Panc1 (cell line): ENCODE results near the gene RAB14. TPM values are rescaled to one million over a fixed set of nuclear protein-coding genes. Genes with fewer than 3 reads are reported as not detected.

Experiments used
- ATAC-seq: fragments of 200-7000 bp; cut with Tn5 transposase; 2 replicates; pipeline ENCODE4 v1.9.1; 2020; ENCODE audit warnings: mild to moderate bottlenecking, moderate library complexity
- BruUV-seq: library from RNA; stranded (reverse); fragments of 400-500 nt; replicated peaks from 2 replicates; lab custom pipeline; 2021; lab: Mats Ljungman, UMichigan
- CTCF ChIA-PET: fragments of 300-600 bp; sonication (Branson Sonifier 250); formaldehyde crosslinking; loops from one replicate; lab custom pipeline; 2022; ENCODE audit warnings: antibody characterized with exemption; lab: Charles Lee
- POLR2A ChIA-PET: fragments of 300-600 bp; sonication (Branson Sonifier 250); formaldehyde crosslinking; loops from one replicate; lab custom pipeline; 2022; ENCODE audit warnings: antibody characterized with exemption; lab: Charles Lee
- DNase-seq: peaks from one replicate; pipeline ENCODE4 v3.0.0-alpha.2; 2010; ENCODE audit warnings: low read depth, low spot score
- H3K27ac ChIP-seq: 2 replicates; pipeline ENCODE4 v1.5.1; 2011; ENCODE audit warnings: mild to moderate bottlenecking, low read length, inconsistent platforms
- H3K27me3 ChIP-seq: fragments of 200-500 bp; sonication (Bioruptor generic); 2 replicates; pipeline ENCODE4 v1.6.0; 2014; ENCODE audit warnings: low read length, inconsistent platforms; ENCODE audit not compliant: control insufficient read depth, insufficient read depth
- H3K36me3 ChIP-seq: fragments of 200-500 bp; sonication (Bioruptor generic); 2 replicates; pipeline ENCODE4 v1.5.1; 2014; ENCODE audit warnings: inconsistent platforms, mild to moderate bottlenecking, low read length, moderate library complexity; ENCODE audit not compliant: control insufficient read depth, insufficient read depth
- H3K4me1 ChIP-seq: 2 replicates; pipeline ENCODE4 v1.5.1; 2011; ENCODE audit warnings: inconsistent platforms, mild to moderate bottlenecking, low read length, moderate library complexity; ENCODE audit not compliant: control insufficient read depth, insufficient read depth
- H3K4me3 ChIP-seq, 2 experiments: 2 replicates each; pipeline ENCODE4 v1.5.1; 2011 to 2012; ENCODE audit warnings: low read depth in 2 of 2, low read length in 2 of 2, mild to moderate bottlenecking in 2 of 2, inconsistent platforms in 1 of 2, moderate library complexity in 1 of 2
- H3K9me3 ChIP-seq: fragments of 200-500 bp; sonication (Bioruptor generic); 2 replicates; pipeline ENCODE4 v1.5.1; 2014; ENCODE audit warnings: low read depth, mild to moderate bottlenecking, inconsistent platforms, low read length, moderate library complexity; ENCODE audit not compliant: control insufficient read depth, insufficient read depth
- CTCF ChIP-seq: fragments of 450-650 bp; IDR thresholded peaks from 2 replicates; pipeline ENCODE4 v1.5.1; 2017; ENCODE audit warnings: mild to moderate bottlenecking
- POLR2AphosphoS5 ChIP-seq: IDR thresholded peaks from 2 replicates; pipeline ENCODE4 v1.6.1; 2012; ENCODE audit warnings: mild to moderate bottlenecking, low read depth, low read length, moderate library complexity
- REST ChIP-seq, 2 experiments: IDR thresholded peaks; 2 replicates each; pipeline ENCODE4 v1.6.1; 2011 to 2012; ENCODE audit warnings: low read depth in 2 of 2, control low read depth in 1 of 2, low read length in 1 of 2, mild to moderate bottlenecking in 1 of 2, moderate library complexity in 1 of 2; ENCODE audit not compliant: insufficient read depth in 1 of 2
- SIN3A ChIP-seq: IDR thresholded peaks from 2 replicates; pipeline ENCODE4 v1.6.1; 2012; ENCODE audit warnings: low read depth, mild to moderate bottlenecking, low read length, moderate library complexity, borderline replicate concordance; ENCODE audit not compliant: insufficient read depth
- TCF7L2 ChIP-seq: IDR thresholded peaks from 2 replicates; pipeline ENCODE4 v1.6.1; 2011; ENCODE audit warnings: mild to moderate bottlenecking, low read depth, low read length, inconsistent platforms
- in situ Hi-C: cut with HindIII; loops from 2 replicates; pipeline ENCODE4 v1.10.0; 2016; ENCODE audit warnings: low sequenced_read_pairs, low pct_unique_long_range_greater_than_20kb
- intact Hi-C: fragments of 100-400 bp; cut with micrococcal nuclease; formaldehyde crosslinking; loops from one replicate; pipeline ENCODE4 v1.10.0; 2022; ENCODE audit not compliant: unreplicated experiment
- total RNA-seq: library from RNA; stranded (reverse); gene quantifications from one replicate; pipeline ENCODE4 v1.2.1, GENCODE V29; 2021; ENCODE audit not compliant: unreplicated experiment

RAB14 gene
- total RNA-seq, 1 experiment from 2014 or later = 42.7 TPM

- ChIA-PET CTCF (no interaction called here), POLR2A (no interaction called here)
- in situ Hi-C loops = no loop called here
- intact Hi-C loops = no loop called here
- Histone ChIP-seq H3K4me1 (no peaks in the 10 kb centered on the region), H3K9me3 (no peaks in the 10 kb centered on the region), H3K4me3 (no peak overlapping the region), H3K27ac (no peak overlapping the region), H3K27me3 (no peaks in the 10 kb centered on the region), H3K36me3 (peaks cover 9% of the 10 kb centered on the region)
- no TSS peak for BruUV-seq
- TF ChIP-seq SIN3A = no peak
- TF ChIP-seq CTCF = no peak
- TF ChIP-seq POLR2AphosphoS5 = no peak
- no peak for TF ChIP-seq TCF7L2
- TF ChIP-seq REST (IDR thresholded peaks at IDR 0.05; ENCODE audit: insufficient read depth in 1 of 2, low read depth in 2 of 2, low read length in 1 of 2) = no peak
- DNase-seq (no peak), ATAC-seq (no peak)
These were observed 43.7 kb downstream of the RAB14 start for GRCh38 chr9:121157939-121158338.

GRCh38 chr9:121156263-121156731 lies 45.4 kb downstream of the RAB14 start:
- DNase-seq (no peak), ATAC-seq (no peak)
- no TSS peak for BruUV-seq
- ChIA-PET POLR2A (no interaction called here), CTCF (no interaction called here)
- Histone ChIP-seq H3K4me3 (no peak overlapping the region), H3K27ac (no peak overlapping the region), H3K9me3 (no peaks in the 10 kb centered on the region), H3K27me3 (no peaks in the 10 kb centered on the region), H3K4me1 (no peaks in the 10 kb centered on the region), H3K36me3 (peaks cover 7% of the 10 kb centered on the region)
- TF ChIP-seq CTCF (no peak), TCF7L2 (no peak), POLR2AphosphoS5 (no peak), SIN3A (no peak), REST (IDR thresholded peaks at IDR 0.05; ENCODE audit: insufficient read depth in 1 of 2, low read depth in 2 of 2, low read length in 1 of 2) (no peak)
- intact Hi-C loops = no loop called here
- in situ Hi-C loops = no loop called here
